ENCODE measurements around the gene MTUS2.

GRCh38 chr13:29336356-29336755 lies 516.2 kb downstream of the MTUS2 start:
- no peak for TF ChIP-seq CTCF (IDR thresholded peaks at IDR 0.05 in 4 of 5, conservative IDR thresholded peaks at IDR 0.05 in 1 of 5)
- no peak for TF ChIP-seq POLR2A (IDR thresholded peaks at IDR 0.05)

All from gastrocnemius medialis (tissue), 4 donors.